Gastroesophageal sphincter (tissue), 4 donors: Measurements from ENCODE around the gene PATL1. TPM values are rescaled to one million over a fixed set of nuclear protein-coding genes. Genes with fewer than 3 reads are reported as not detected.

ENCODE experiments used
- ATAC-seq: fragments of 150-250 bp; one replicate; pipeline ENCODE4 v1.9.1; 2016; ENCODE audit warnings: mild to moderate bottlenecking, moderate library complexity
- H3K27ac ChIP-seq, 4 donors: fragments of 200-600 bp; sonication (generic) in 3 of 4; 1 replicate in 3 of 4; 2 replicates in 1 of 4; pipeline ENCODE4 v1.5.1; 2016 to 2019
- H3K27me3 ChIP-seq: fragments of 200-600 bp; sonication (generic); one replicate; pipeline ENCODE4 v1.5.1; 2019
- H3K36me3 ChIP-seq, 2 donors: fragments of 200-600 bp; sonication (generic); one replicate each; pipeline ENCODE4 v1.5.1; 2019; ENCODE audit warnings: control low read depth in 1 of 2
- H3K4me1 ChIP-seq, 3 donors: fragments of 200-600 bp; sonication (generic); 1 replicate in 2 of 3; 2 replicates in 1 of 3; pipeline ENCODE4 v1.5.1; 2016 to 2019; ENCODE audit warnings: control low read depth in 2 of 3
- H3K4me3 ChIP-seq, 2 donors: fragments of 200-600 bp; sonication (generic); one replicate each; pipeline ENCODE4 v1.5.1; 2019; ENCODE audit warnings: mild to moderate bottlenecking in 1 of 2, moderate library complexity in 1 of 2
- H3K9me3 ChIP-seq, 3 donors: fragments of 200-600 bp; sonication (generic); one replicate each; pipeline ENCODE4 v1.5.1; 2017 to 2019; ENCODE audit warnings: control low read depth in 2 of 3
- EP300 ChIP-seq: sonication (generic); formaldehyde crosslinking; IDR thresholded peaks from one replicate; pipeline ENCODE4 v1.6.1; 2017; ENCODE audit warnings: antibody characterized with exemption, mild to moderate bottlenecking
- POLR2A ChIP-seq, 2 donors: fragments of 450-650 bp; IDR thresholded peaks; one replicate each; pipeline ENCODE4 v1.6.1; 2017; ENCODE audit warnings: antibody characterized with exemption in 2 of 2, mild to moderate bottlenecking in 2 of 2, moderate library complexity in 1 of 2
- POLR2AphosphoS5 ChIP-seq: sonication (generic); formaldehyde crosslinking; IDR thresholded peaks from one replicate; pipeline ENCODE4 v1.6.1; 2017; ENCODE audit warnings: antibody characterized with exemption
- WGBS, 2 donors: methylation state at CpG; one replicate each; pipeline ENCODE4 v1.1.5; 2018; ENCODE audit warnings: low coverage in 1 of 2; 5-methylcytosine and 5-hydroxymethylcytosine counted together
- total RNA-seq, 4 donors: library from RNA; depleted of rRNA; stranded (reverse); fragments of >200 nt; gene quantifications; one replicate each; pipeline ENCODE4 v1.1.0, GENCODE V29; 2016
- TF ChIP-seq, protein P1 (sequence below), 4 experiments: fragments of 200-600 bp in 2 of 4; fragments of 450-650 bp in 2 of 4; sonication (generic) in 1 of 4; IDR thresholded peaks; one replicate each; pipeline ENCODE4 v1.5.1; 2017 to 2019; ENCODE audit warnings: antibody characterized with exemption in 4 of 4, mild to moderate bottlenecking in 2 of 4, moderate library complexity in 2 of 4

PATL1 gene
- total RNA-seq, 4 donors from 2014 or later, result 13.9 to 16.3 (median 15.5) TPM

- whole genome bisulfite sequencing, 2 donors, result 9 to 43% methylated on average over 3 of the region's 3 CpGs
- ATAC-seq, result no peak
- H3K27ac ChIP-seq, result peak overlapping the region in 3 of 4 donors; percentile 94 to 97 (median 94)
- H3K27me3 ChIP-seq, result no peaks in the 10 kb centered on the region
- peaks cover 0 to 39% of the 10 kb centered on the region in 2 donors for H3K36me3 ChIP-seq
- H3K9me3 ChIP-seq, result no peaks in the 10 kb centered on the region
- peaks cover 6 to 61% (median 11%) of the 10 kb centered on the region in 3 donors for H3K4me1 ChIP-seq
- TF ChIP-seq, protein P1, sequence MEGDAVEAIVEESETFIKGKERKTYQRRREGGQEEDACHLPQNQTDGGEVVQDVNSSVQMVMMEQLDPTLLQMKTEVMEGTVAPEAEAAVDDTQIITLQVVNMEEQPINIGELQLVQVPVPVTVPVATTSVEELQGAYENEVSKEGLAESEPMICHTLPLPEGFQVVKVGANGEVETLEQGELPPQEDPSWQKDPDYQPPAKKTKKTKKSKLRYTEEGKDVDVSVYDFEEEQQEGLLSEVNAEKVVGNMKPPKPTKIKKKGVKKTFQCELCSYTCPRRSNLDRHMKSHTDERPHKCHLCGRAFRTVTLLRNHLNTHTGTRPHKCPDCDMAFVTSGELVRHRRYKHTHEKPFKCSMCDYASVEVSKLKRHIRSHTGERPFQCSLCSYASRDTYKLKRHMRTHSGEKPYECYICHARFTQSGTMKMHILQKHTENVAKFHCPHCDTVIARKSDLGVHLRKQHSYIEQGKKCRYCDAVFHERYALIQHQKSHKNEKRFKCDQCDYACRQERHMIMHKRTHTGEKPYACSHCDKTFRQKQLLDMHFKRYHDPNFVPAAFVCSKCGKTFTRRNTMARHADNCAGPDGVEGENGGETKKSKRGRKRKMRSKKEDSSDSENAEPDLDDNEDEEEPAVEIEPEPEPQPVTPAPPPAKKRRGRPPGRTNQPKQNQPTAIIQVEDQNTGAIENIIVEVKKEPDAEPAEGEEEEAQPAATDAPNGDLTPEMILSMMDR (IDR thresholded peaks at IDR 0.05), result no peak
- TF ChIP-seq POLR2AphosphoS5 (no peak), POLR2A (IDR thresholded peaks at IDR 0.05) (no peak), EP300 (no peak)
- peak overlapping the region; percentile 96 to 97 for H3K4me3 ChIP-seq
These were observed 1.0 kb downstream of the PATL1 start for GRCh38 chr11:59667812-59668187.

DNA sequence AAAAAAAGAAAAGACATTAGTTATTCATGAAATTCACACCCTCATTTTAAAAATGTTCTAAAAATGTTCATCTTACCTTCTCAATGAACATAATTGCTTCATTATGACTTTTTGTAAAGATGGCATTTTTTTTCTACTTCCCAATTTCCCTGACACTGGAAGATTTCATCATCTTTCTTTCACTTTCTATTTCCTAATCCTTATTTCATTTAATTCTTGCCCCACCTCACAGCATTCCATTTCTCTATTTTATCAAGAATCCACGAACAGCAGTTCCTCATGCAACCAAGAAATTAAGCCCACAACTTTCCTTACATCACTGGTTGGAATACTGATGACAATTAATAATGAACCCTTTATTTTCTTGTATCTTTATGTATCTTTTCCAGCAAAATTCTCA is 1.9 kb downstream of the PATL1 start:
- H3K4me3 ChIP-seq, result no peak overlapping the region
- WGBS, 2 donors, result 15 to 38% methylated on average over 1 of the region's 1 CpG

GRCh38 chr11:59660621-59661020 is 8.2 kb downstream of the PATL1 start:
- no peak overlapping the region for H3K4me3 ChIP-seq
- H3K27me3 ChIP-seq, result no peaks in the 10 kb centered on the region
- peaks cover 0 to 40% (median 4%) of the 10 kb centered on the region in 3 donors for H3K4me1 ChIP-seq
- TF ChIP-seq POLR2A (IDR thresholded peaks at IDR 0.05) (no peak), POLR2AphosphoS5 (no peak), EP300 (no peak)
- TF ChIP-seq, protein P1 (IDR thresholded peaks at IDR 0.05), result no peak
- 67 to 100% methylated on average over 1 of the region's 1 CpG for WGBS, 2 donors
- no peaks in the 10 kb centered on the region for H3K9me3 ChIP-seq
- ATAC-seq, result no peak
- peaks cover 15 to 91% of the 10 kb centered on the region in 2 donors for H3K36me3 ChIP-seq
- no peak overlapping the region for H3K27ac ChIP-seq

More for the DNA sequence above, 1.9 kb downstream of the PATL1 start:
- Histone ChIP-seq H3K9me3 (no peaks in the 10 kb centered on the region), H3K36me3 (peaks cover 0 to 47% of the 10 kb centered on the region in 2 donors), H3K27ac (peak overlapping the region in 2 of 4 donors; percentile 94 to 97), H3K27me3 (no peaks in the 10 kb centered on the region), H3K4me1 (peaks cover 6 to 62% (median 11%) of the 10 kb centered on the region in 3 donors)
- ATAC-seq, result no peak
- TF ChIP-seq POLR2A (IDR thresholded peaks at IDR 0.05), result no peak
- no peak for TF ChIP-seq EP300
- TF ChIP-seq POLR2AphosphoS5, result no peak
- TF ChIP-seq, protein P1 (IDR thresholded peaks at IDR 0.05), result no peak

GRCh38 chr11:59659981-59660380 is 8.9 kb downstream of the PATL1 start:
- Histone ChIP-seq H3K27me3 (no peaks in the 10 kb centered on the region), H3K4me3 (no peak overlapping the region), H3K36me3 (peaks cover 21 to 91% of the 10 kb centered on the region in 2 donors), H3K4me1 (peaks cover 0 to 36% (median 4%) of the 10 kb centered on the region in 3 donors), H3K9me3 (no peaks in the 10 kb centered on the region), H3K27ac (no peak overlapping the region)
- no peak for ATAC-seq
- WGBS, 2 donors, result 46 to 52% methylated on average over 2 of the region's 2 CpGs
- no peak for TF ChIP-seq EP300
- TF ChIP-seq, protein P1 (IDR thresholded peaks at IDR 0.05), result no peak
- TF ChIP-seq POLR2AphosphoS5, result no peak
- TF ChIP-seq POLR2A (IDR thresholded peaks at IDR 0.05), result no peak

DNA sequence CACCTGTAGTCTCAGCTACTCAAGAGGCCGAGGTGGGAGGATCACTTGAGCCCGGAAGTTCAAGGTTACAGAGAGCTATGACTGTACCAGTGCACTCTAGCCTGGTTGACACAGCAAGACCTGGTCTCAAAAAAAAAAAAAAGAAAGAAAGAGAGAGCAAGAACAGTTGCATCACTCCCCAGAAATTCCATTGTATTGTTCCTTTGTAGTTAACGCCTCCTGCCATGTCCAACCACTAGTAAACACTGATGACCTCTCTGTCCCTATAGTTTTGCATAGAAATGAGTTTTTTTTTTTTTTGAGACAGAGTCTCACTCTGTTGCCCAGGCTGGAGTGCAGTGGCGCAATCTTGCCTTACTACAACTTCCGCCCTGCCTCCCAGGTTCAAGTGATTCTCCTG is 10.8 kb downstream of the PATL1 start:
- Histone ChIP-seq H3K27me3 (no peaks in the 10 kb centered on the region), H3K9me3 (no peaks in the 10 kb centered on the region), H3K27ac (no peak overlapping the region), H3K4me1 (peaks cover 0 to 19% (median 0%) of the 10 kb centered on the region in 3 donors), H3K4me3 (no peak overlapping the region), H3K36me3 (peaks cover 33 to 91% of the 10 kb centered on the region in 2 donors)
- 86 to 96% methylated on average over 4 to 5 of the region's 5 CpGs for WGBS, 2 donors
- ATAC-seq, result no peak
- TF ChIP-seq, protein P1 (IDR thresholded peaks at IDR 0.05), result no peak
- TF ChIP-seq POLR2AphosphoS5, result no peak
- no peak for TF ChIP-seq EP300
- no peak for TF ChIP-seq POLR2A (IDR thresholded peaks at IDR 0.05)
